GM12892 (cell line): Measurements from ENCODE around the gene L1TD1.

ENCODE experiments used
- POLR2A ChIP-seq: IDR thresholded peaks from 2 replicates; pipeline ENCODE4 v1.6.1; 2011; ENCODE audit warnings: low read depth, low read length, control low read depth
- POLR2AphosphoS5 ChIP-seq: IDR thresholded peaks from 2 replicates; pipeline ENCODE4 v1.6.1; 2011; ENCODE audit warnings: low read depth, low read length, control low read depth

- TF ChIP-seq POLR2AphosphoS5 (no peak), POLR2A (no peak)
Measured at GRCh38 chr1:62175568-62176179, 19.0 kb upstream of the L1TD1 start.
